DMS79 (cell line): ENCODE measurements around the gene TSPAN18.

Source experiments
- DNase-seq: peaks from one replicate; lab custom pipeline; 2025; lab: John Stamatoyannopoulos, UW

TSPAN18 gene

GRCh38 chr11:44823868-44824267 lies 97.1 kb downstream of the TSPAN18 start:
- no peak for DNase-seq

DNA sequence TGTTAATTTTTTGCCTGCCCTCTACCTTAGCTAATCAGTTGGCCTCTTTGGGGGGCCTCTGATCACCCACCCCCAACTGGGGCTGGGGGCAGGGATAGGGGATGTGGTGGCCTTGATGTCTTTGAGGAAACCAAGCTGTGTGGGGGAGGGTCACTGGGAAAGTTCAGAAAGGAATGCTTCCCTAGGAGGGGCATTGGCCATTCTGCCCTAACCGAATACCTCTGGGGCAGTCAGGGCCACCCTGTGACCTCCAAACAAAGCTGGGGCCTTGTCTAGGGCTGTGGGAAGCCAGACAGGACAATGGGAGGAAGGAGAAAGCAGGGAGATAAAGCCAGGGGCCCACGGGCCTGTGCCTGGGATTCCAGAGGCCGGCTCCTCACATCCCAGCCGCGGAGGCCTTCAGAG lies 97.5 kb downstream of the TSPAN18 start:
- DNase-seq: no peak

- DNase-seq: no peak
These were observed 98.5 kb downstream of the TSPAN18 start for GRCh38 chr11:44825058-44825785.

DNA sequence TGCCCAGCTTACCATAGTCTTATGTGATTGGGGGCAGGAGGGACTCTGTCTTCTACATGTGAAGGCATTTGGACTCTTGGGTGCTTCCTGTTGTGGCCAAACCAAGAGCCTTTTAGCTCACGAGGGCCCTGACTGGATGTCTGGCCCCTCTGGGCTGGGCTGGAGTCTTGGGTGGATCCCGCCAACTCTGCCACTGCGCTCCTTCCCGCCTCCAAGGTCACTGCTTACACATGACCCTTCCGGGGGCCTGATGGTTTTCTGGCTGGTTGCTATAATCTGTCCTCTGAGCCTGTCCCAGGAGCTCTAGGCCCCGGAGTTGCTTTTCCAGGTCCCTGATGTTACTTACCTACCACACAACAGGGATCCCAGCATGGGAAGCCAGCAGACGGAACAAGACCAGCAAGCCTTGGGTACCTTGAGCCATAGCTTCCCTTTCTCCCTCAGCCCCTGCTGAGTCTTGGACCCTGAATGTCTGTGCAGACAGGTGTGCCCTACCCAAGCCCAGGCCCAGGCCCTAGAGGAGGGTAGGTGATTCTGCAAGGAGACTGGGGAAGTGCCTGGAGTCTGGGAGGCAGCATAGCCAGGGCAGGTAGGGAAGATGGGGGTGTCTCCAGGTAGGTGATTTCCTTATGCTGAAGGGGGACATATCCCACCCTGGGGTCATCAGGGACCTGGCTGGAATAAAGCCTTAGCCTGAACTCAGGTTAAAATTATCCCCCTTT lies 100.3 kb downstream of the TSPAN18 start:
- DNase-seq: no peak

GRCh38 chr11:44828296-44828695 lies 101.5 kb downstream of the TSPAN18 start:
- DNase-seq: no peak

DNA sequence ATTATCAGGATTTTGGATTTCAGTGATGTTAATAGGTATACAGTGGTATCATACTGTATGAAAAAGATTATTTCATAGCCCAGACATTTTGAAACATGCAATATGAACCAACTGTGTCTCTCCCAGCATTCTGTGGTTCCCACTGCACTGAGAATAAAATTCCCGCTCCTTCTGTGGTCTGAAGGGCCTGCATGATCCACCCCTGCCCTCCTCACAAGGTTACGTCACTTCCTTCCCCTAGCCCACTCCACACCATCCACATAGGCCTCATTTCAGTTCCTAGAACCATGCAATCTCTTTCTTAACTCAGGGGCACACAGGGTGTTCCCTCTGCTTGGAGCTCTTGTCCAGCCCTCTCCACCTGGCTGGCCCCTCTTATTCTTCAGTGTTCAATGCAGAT lies 103.1 kb downstream of the TSPAN18 start:
- no peak for DNase-seq

- DNase-seq: no peak
These were observed 105.0 kb downstream of the TSPAN18 start for GRCh38 chr11:44831605-44832394.

- no peak for DNase-seq
These were observed 105.7 kb downstream of the TSPAN18 start for GRCh38 chr11:44832452-44832851.

GRCh38 chr11:44833221-44833876 lies 106.6 kb downstream of the TSPAN18 start:
- DNase-seq: no peak

DNA sequence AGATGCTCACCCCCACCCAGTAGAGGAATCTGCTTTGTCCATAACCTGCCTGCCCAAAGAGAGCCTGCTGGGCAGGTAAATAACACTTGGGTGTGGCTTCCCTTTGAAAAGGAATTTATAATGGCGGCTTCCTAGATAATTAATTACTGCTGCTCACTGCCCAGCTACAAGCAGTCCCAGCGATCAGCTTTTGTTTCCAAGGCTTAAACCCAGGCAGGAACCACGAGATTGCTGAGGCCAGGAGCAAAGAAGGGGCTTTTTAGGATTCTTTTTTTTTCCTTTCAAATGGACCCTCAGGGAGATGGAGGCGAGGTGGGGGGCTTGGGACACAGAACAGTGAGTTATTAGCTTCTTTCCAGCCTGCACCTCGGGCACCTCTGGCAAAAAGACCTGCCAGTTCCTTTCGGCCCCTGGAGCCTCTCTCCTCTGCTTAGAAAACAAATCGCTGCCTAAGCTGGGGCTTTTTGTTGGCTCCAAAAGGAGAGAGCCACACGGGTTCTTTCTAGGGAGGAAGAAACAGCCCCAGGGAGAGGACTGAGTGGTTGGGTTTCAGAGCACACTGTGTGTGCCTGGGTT lies 107.2 kb downstream of the TSPAN18 start:
- no peak for DNase-seq

- DNase-seq: no peak
These were observed 108.1 kb downstream of the TSPAN18 start for GRCh38 chr11:44834846-44835245.

DNA sequence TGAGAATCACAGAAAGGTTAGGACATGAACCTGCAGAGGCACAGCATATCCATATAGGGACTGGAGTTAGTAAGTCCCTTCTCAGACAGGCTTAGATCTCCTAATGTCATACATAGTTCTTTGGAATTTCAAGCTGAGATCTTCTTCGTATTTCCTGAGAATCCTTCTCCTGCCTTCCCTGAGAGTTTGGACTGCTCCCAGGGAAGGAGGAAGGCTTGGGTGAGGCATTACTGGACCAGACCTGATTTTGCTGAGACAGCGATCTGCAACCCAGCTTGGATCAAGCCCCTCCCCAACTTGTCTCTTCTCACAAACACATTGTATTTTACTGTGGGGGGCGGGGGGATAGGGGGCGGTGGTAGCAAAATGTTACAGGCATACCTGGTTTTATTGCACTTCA lies 108.5 kb downstream of the TSPAN18 start:
- no peak for DNase-seq

DNA sequence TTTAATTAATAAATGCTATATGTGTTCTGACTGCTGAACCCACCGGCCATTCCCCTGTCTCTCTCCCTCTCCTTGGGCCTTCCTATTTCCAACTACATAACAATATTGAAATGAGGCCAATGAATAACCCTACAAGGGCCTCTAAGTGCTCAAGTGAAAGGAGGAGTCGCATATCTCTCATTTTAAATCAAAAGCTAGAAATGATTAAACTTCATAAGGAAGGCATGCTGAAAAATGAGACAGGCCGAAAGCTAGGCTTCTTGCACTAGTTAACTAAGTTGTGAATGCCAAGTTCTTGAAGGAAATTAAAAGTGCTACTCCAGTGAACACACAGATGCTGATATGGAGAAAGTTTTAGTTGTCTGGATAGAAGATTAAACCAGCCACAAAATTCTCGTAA lies 109.2 kb downstream of the TSPAN18 start:
- DNase-seq: no peak

GRCh38 chr11:44837661-44838060 lies 110.9 kb downstream of the TSPAN18 start:
- no peak for DNase-seq

DNA sequence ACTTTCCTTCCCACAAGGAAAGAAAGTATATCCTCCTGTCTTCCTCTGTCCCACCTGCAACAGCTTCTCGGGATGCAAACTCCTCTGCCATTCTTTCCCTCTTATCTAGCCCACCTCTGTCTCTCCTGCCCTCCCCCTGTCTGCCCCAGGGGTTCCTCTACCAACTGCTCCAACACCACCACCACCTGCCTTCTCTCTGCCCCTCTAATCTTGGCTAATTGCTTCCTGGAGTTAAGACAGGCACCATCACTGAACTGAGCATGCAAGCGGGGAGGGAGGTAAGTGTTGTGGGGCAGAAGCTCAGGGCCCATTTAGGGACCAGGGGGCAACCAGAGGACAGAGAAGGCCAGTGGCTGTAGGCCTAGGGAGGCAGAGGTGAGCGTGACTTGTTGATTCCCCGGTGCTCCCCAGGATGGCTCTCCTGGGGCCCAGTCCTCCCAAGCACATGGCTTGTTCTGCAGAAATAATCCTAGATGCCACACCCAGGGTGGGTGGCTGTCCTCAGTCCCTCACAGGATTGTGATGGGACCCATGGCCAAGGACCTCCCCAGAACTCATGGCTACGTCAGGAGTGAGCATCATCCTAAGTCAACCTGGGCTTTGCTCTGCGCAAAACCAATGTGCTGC lies 112.8 kb downstream of the TSPAN18 start:
- DNase-seq: no peak

- no peak for DNase-seq
These were observed 113.3 kb downstream of the TSPAN18 start for GRCh38 chr11:44840085-44840478.

DNA sequence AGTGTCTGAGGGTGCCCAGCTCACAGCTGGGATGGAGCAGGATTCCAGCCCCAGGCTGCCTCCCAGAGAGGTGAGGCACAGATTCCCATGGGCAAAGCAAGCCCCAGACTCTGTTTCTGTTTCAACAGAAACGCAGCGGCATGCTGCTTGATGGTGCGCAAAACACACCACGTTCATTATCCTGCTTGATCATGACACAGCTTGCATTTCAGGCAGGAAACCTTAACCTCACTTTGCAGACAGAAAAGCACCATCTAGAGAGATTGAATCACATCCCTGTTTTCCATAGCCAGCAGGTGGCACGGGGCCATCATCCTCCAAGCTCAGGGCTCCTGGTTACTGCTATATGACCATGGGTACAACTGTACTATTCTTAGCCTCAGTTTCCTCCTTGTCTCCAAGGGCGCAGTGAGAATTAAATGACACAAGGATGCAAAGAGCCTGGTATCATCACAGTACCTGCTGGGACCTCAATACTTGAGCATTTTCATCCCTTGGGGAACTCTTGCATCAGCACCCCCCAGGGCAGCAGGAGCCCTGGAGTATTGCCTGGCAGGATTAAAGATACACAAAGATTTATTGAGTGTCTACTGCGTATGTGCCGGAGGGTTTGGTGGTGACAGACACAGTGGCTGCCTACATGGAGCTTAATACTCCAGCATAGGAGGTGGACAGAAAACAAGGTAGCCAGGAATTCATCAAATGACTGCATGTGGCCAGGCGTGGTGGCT lies 113.9 kb downstream of the TSPAN18 start:
- DNase-seq: no peak

GRCh38 chr11:44842220-44842619 lies 115.5 kb downstream of the TSPAN18 start:
- no peak for DNase-seq

DNA sequence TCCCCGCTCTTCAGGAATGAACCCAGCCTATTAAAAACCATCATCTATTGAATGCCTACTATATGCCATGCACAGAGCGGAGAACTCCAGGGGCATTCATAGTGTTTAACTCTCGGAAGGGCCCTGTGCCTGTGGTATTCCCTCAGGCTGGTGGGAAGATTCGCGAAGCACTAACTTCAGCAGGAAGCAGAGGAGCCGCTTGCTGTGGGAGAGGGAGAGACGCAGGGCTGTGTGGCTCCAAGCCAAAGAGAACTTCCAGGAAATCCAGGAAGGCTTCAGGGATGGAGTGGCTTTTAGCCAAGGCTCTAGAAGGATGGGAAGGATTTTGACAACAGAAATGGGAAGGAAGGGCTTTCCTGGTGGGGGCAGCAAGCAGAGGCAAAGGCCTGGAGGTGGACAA lies 120.1 kb downstream of the TSPAN18 start:
- DNase-seq: no peak

GRCh38 chr11:44847316-44847715 lies 120.6 kb downstream of the TSPAN18 start:
- DNase-seq: no peak
